GM23338 (cell line): ENCODE data around the gene ITGA2. TPM values are rescaled to one million over a fixed set of nuclear protein-coding genes. Genes with fewer than 3 reads are reported as not detected.

Experiments used
- ATAC-seq: fragments of 200-7000 bp; cut with Tn5 transposase; 3 replicates; pipeline ENCODE4 v1.9.1; 2020
- DNase-seq: peaks from one replicate; pipeline ENCODE4 v3.0.0-alpha.2; 2015; ENCODE audit warnings: low spot score
- H2AFZ ChIP-seq: fragments of 200-600 bp; sonication (generic); 2 replicates; pipeline ENCODE4 v1.8.0; 2016; ENCODE audit warnings: antibody characterized with exemption, mild to moderate bottlenecking, moderate library complexity
- H3F3A ChIP-seq: fragments of 200-600 bp; sonication (generic); replicated peaks from 2 replicates; pipeline ENCODE4 v1.8.0; 2017; ENCODE audit warnings: antibody characterized with exemption, mixed run types, low read depth
- H3K27ac ChIP-seq: fragments of 200-600 bp; sonication (generic); 2 replicates; pipeline ENCODE4 v1.6.1; 2016; ENCODE audit warnings: low read depth
- H3K27me3 ChIP-seq: fragments of 200-600 bp; sonication (generic); 2 replicates; pipeline ENCODE4 v1.8.0; 2016; ENCODE audit warnings: mild to moderate bottlenecking, mixed run types, moderate library complexity; ENCODE audit not compliant: insufficient read depth
- H3K36me3 ChIP-seq: fragments of 200-600 bp; sonication (generic); 2 replicates; pipeline ENCODE4 v1.8.0; 2016; ENCODE audit warnings: mild to moderate bottlenecking; ENCODE audit not compliant: insufficient read depth
- H3K4me1 ChIP-seq: fragments of 200-600 bp; sonication (generic); 2 replicates; pipeline ENCODE4 v1.8.0; 2016; ENCODE audit warnings: mild to moderate bottlenecking, moderate library complexity; ENCODE audit not compliant: insufficient read depth
- H3K4me2 ChIP-seq: fragments of 200-600 bp; sonication (generic); 2 replicates; pipeline ENCODE4 v1.7.1; 2017; ENCODE audit warnings: mixed run types
- H3K4me3 ChIP-seq: fragments of 200-600 bp; sonication (generic); 2 replicates; pipeline ENCODE4 v1.6.1; 2016; ENCODE audit warnings: mixed run types
- H3K79me2 ChIP-seq: fragments of 200-600 bp; sonication (generic); replicated peaks from 2 replicates; pipeline ENCODE4 v1.8.0; 2017; ENCODE audit warnings: mild to moderate bottlenecking; ENCODE audit not compliant: insufficient read depth
- H3K9me2 ChIP-seq: fragments of 200-600 bp; sonication (generic); 2 replicates; pipeline ENCODE4 v1.8.0; 2017; ENCODE audit not compliant: insufficient read depth
- H4K20me1 ChIP-seq: fragments of 200-600 bp; sonication (generic); replicated peaks from 2 replicates; pipeline ENCODE4 v1.8.0; 2017; ENCODE audit warnings: mild to moderate bottlenecking; ENCODE audit not compliant: insufficient read depth
- H3K27ac Mint-ChIP-seq: 2 replicates; pipeline ENCODE4 v1.8.0; 2020; ENCODE audit warnings: inconsistent platforms, mild to moderate bottlenecking, moderate library complexity, mixed read lengths
- H3K27me3 Mint-ChIP-seq: 3 replicates; pipeline ENCODE4 v1.8.0; 2022; ENCODE audit warnings: low read depth, mild to moderate bottlenecking, moderate library complexity, mixed read lengths, inconsistent platforms; ENCODE audit not compliant: insufficient read depth, poor library complexity
- H3K36me3 Mint-ChIP-seq: 3 replicates; pipeline ENCODE4 v1.8.0; 2021; ENCODE audit warnings: low read depth, mild to moderate bottlenecking, inconsistent platforms, moderate library complexity, mixed read lengths
- H3K4me1 Mint-ChIP-seq: 3 replicates; pipeline ENCODE4 v1.8.0; 2020; ENCODE audit warnings: mild to moderate bottlenecking, inconsistent platforms, mixed read lengths
- H3K4me3 Mint-ChIP-seq: 3 replicates; pipeline ENCODE4 v1.8.0; 2021; ENCODE audit warnings: moderate library complexity, mild to moderate bottlenecking, inconsistent platforms, mixed read lengths
- H3K9me3 Mint-ChIP-seq: 3 replicates; pipeline ENCODE4 v1.8.0; 2020; ENCODE audit warnings: moderate library complexity, mild to moderate bottlenecking, inconsistent platforms, mixed read lengths
- CREB1 ChIP-seq: fragments of 250-450 bp; sonication (Bioruptor Pico); IDR thresholded peaks from 2 replicates; pipeline ENCODE4 v1.5.0; 2020; ENCODE audit warnings: low read depth, mild to moderate bottlenecking, moderate library complexity
- CTCF ChIP-seq, 2 experiments: fragments of 200-600 bp in 1 of 2; sonication (generic) in 1 of 2; conservative IDR thresholded peaks; 2 replicates each; pipeline versions ENCODE4 v1.5.1 to v1.6.1; 2016 to 2017; ENCODE audit warnings: antibody characterized with exemption in 2 of 2, low read depth in 2 of 2, mild to moderate bottlenecking in 2 of 2, moderate library complexity in 1 of 2
- EZH2 ChIP-seq: fragments of 200-600 bp; sonication (generic); IDR thresholded peaks from one replicate; pipeline ENCODE4 v1.8.0; 2017; ENCODE audit warnings: antibody characterized with exemption, mild to moderate bottlenecking, low read depth; ENCODE audit not compliant: unreplicated experiment
- EZH2phosphoT487 ChIP-seq: fragments of 200-600 bp; sonication (generic); IDR thresholded peaks from one replicate; pipeline ENCODE4 v1.8.1; 2018; ENCODE audit warnings: antibody characterized with exemption; ENCODE audit not compliant: unreplicated experiment
- NANOG ChIP-seq: IDR thresholded peaks from 2 replicates; pipeline ENCODE4 v1.6.1; 2016; ENCODE audit warnings: antibody characterized with exemption, borderline replicate concordance
- POLR2AphosphoS5 ChIP-seq: IDR thresholded peaks from 2 replicates; pipeline ENCODE4 v1.6.1; 2016; ENCODE audit warnings: antibody characterized with exemption, low read depth
- REST ChIP-seq: IDR thresholded peaks from one replicate; pipeline ENCODE4 v1.6.1; 2018; ENCODE audit warnings: antibody characterized with exemption; ENCODE audit not compliant: unreplicated experiment
- STAT1 ChIP-seq: IDR thresholded peaks from one replicate; pipeline ENCODE4 v1.6.1; 2016; ENCODE audit warnings: antibody characterized with exemption; ENCODE audit not compliant: unreplicated experiment
- ZNF114 ChIP-seq: fragments of 250-450 bp; sonication (Bioruptor Pico); IDR thresholded peaks from 2 replicates; pipeline ENCODE4 v1.5.0; 2020; ENCODE audit warnings: mild to moderate bottlenecking, moderate library complexity
- ZNF331 ChIP-seq: fragments of 250-450 bp; sonication (Bioruptor Pico); IDR thresholded peaks from 2 replicates; pipeline ENCODE4 v1.5.0; 2020; ENCODE audit warnings: low read depth, mild to moderate bottlenecking, moderate library complexity
- polyA plus RNA-seq: library from polyadenylated mRNA; unstranded; fragments of >200 nt; fragmentation: Nextera tagmentation; extraction: Ambion mirVana; gene quantifications from 2 replicates; pipeline ENCODE4 v1.2.1, GENCODE V29; 2016
- total RNA-seq: library from RNA; depleted of rRNA; stranded (reverse); fragments of >200 nt; shearing (Covaris generic); gene quantifications from 2 replicates; pipeline ENCODE4 v1.2.3, GENCODE V29; 2014

The ITGA2 gene
- total and polyA plus RNA-seq, 2 experiments from 2014 or later = 2.6 to 7.1 TPM

GRCh38 chr5:52956014-52956413 is 33.1 kb upstream of the ITGA2 start (continued):
- TF ChIP-seq CTCF (conservative IDR thresholded peaks at IDR 0.05; ENCODE audit: low read depth in 2 of 2) (no peak), POLR2AphosphoS5 (no peak)

GRCh38 chr5:52956915-52957747 is 32.0 kb upstream of the ITGA2 start:
- TF ChIP-seq ZNF331 (no peak), NANOG (no peak), POLR2AphosphoS5 (no peak), CTCF (conservative IDR thresholded peaks at IDR 0.05; ENCODE audit: low read depth in 2 of 2) (no peak), EZH2phosphoT487 (no peak)
- no peak for DNase-seq
- Histone ChIP-seq H3F3A (no peaks in the 10 kb centered on the region), H3K4me1 (peaks cover 9% of the 10 kb centered on the region; the same call in 1 of the 2 replicates), H2AFZ (no peak overlapping the region; the same call in 1 of the 2 replicates), H3K79me2 (no peaks in the 10 kb centered on the region), H3K27me3 (no peaks in the 10 kb centered on the region), H3K4me2 (no peak overlapping the region), H3K9me2 (no peaks in the 10 kb centered on the region; the same call in 1 of the 2 replicates), H3K36me3 (no peaks in the 10 kb centered on the region), H3K4me3 (no peak overlapping the region), H4K20me1 (no peaks in the 10 kb centered on the region), H3K27ac (no peak overlapping the region)
- Mint-ChIP-seq H3K36me3 (no peaks in the 10 kb centered on the region), H3K9me3 (no peaks in the 10 kb centered on the region), H3K4me3 (no peak overlapping the region), H3K27me3 (peaks cover 1% of the 10 kb centered on the region), H3K27ac (peak overlapping the region; percentile 64), H3K4me1 (peaks cover 20% of the 10 kb centered on the region)
- peak; percentile 43; the same call in 1 of the 3 replicates for ATAC-seq

DNA sequence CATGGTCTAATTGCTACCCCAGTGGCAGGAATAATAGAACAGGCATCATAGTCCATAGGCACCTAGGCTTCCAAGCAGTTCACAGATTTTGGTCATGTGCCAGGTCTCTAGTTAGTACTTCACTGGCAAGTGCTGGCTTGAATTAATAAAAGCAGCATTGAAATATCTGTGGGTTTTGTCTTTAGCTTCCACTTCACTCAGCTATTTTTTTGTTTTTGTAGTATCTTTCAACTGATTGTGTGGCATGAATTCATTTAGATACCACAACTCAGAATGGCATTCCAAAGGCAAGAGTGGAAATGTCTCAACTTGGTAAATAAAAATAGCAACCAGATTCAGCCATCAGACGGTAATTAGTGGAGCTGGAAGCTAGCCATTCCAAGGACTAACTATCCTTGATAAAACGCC is 27.9 kb upstream of the ITGA2 start:
- Histone ChIP-seq H3F3A (no peaks in the 10 kb centered on the region), H3K9me2 (peaks cover 8% of the 10 kb centered on the region), H3K27ac (no peak overlapping the region), H3K79me2 (no peaks in the 10 kb centered on the region), H3K36me3 (no peaks in the 10 kb centered on the region), H4K20me1 (no peaks in the 10 kb centered on the region), H3K4me3 (no peak overlapping the region), H2AFZ (no peak overlapping the region), H3K4me2 (no peak overlapping the region), H3K27me3 (no peaks in the 10 kb centered on the region), H3K4me1 (peaks cover 9% of the 10 kb centered on the region; the same call in 1 of the 2 replicates)
- Mint-ChIP-seq H3K9me3 (no peaks in the 10 kb centered on the region), H3K4me1 (peaks cover 15% of the 10 kb centered on the region), H3K36me3 (no peaks in the 10 kb centered on the region), H3K27ac (no peak overlapping the region), H3K27me3 (peaks cover 1% of the 10 kb centered on the region), H3K4me3 (no peak overlapping the region)
- ATAC-seq (no peak), DNase-seq (no peak)
- TF ChIP-seq STAT1 = no peak
- TF ChIP-seq NANOG = no peak
- TF ChIP-seq REST = no peak
- TF ChIP-seq ZNF114 (CRISPR knock-in tag) = no peak
- TF ChIP-seq ZNF331 = no peak
- TF ChIP-seq EZH2 = no peak
- TF ChIP-seq CREB1 = no peak
- TF ChIP-seq EZH2phosphoT487 = no peak
- TF ChIP-seq POLR2AphosphoS5 = no peak
